Astrocyte of the cerebellum (primary cell): ENCODE data around the gene PROM1.

Experiments
- DNase-seq: peaks from one replicate; pipeline ENCODE4 v3.0.0-alpha.2; 2011; ENCODE audit warnings: low read depth
- H3K4me3 ChIP-seq: 2 replicates; pipeline ENCODE4 v1.5.1; 2011; ENCODE audit warnings: mild to moderate bottlenecking, low read depth, low read length, moderate library complexity
- CTCF ChIP-seq: IDR thresholded peaks from 2 replicates; pipeline ENCODE4 v1.5.1; 2012; ENCODE audit warnings: low read length, low read depth, moderate library complexity, mild to moderate bottlenecking; ENCODE audit errors: missing control alignments
- in situ Hi-C: cut with HindIII; loops from 2 replicates; pipeline ENCODE4 v1.10.0; 2017; ENCODE audit warnings: low sequenced_read_pairs

Gene PROM1

GRCh38 chr4:16085822-16086221, 2.0 kb upstream of the PROM1 start:
- H3K4me3 ChIP-seq = no peak overlapping the region
- DNase-seq = no peak
- TF ChIP-seq CTCF = no peak
- in situ Hi-C loops = no loop called here

GRCh38 chr4:16082426-16083240, 1.2 kb downstream of the PROM1 start:
- in situ Hi-C loops = no loop called here
- peak overlapping the region; percentile 39 for H3K4me3 ChIP-seq
- no peak for TF ChIP-seq CTCF
- no peak for DNase-seq

- peak overlapping the region; percentile 39 for H3K4me3 ChIP-seq
- DNase-seq = no peak
- in situ Hi-C loops = no loop called here
- no peak for TF ChIP-seq CTCF
Observed at GRCh38 chr4:16082041-16082425, 1.8 kb downstream of the PROM1 start.

GRCh38 chr4:16079046-16079445, 4.8 kb downstream of the PROM1 start:
- no peak overlapping the region for H3K4me3 ChIP-seq
- no peak for DNase-seq
- no peak for TF ChIP-seq CTCF
- in situ Hi-C loops = no loop called here

GRCh38 chr4:16078195-16078760, 5.5 kb downstream of the PROM1 start:
- DNase-seq = no peak
- in situ Hi-C loops = no loop called here
- no peak overlapping the region for H3K4me3 ChIP-seq
- TF ChIP-seq CTCF = no peak

GRCh38 chr4:16077786-16078185, 6.0 kb downstream of the PROM1 start:
- no peak for TF ChIP-seq CTCF
- in situ Hi-C loops = no loop called here

More at GRCh38 chr4:16077786-16078185, 6.0 kb downstream of the PROM1 start:
- no peak overlapping the region for H3K4me3 ChIP-seq
- DNase-seq = no peak
